Stimulated activated CD8-positive, alpha-beta memory T cell treated with anti-CD3 and anti-CD28 coated beads, Interleukin-15, amount 100 ng/mL, for 4 hours (primary cell): ENCODE measurements around the gene MIB2.

Experiments
- DNase-seq, 2 donors: peaks; one replicate each; pipeline ENCODE4 v3.0.0-alpha.2; 2020; ENCODE audit warnings: low read depth in 2 of 2

MIB2 gene

GRCh38 chr1:1598051-1598719 is 17.1 kb upstream of the MIB2 start:
- DNase-seq = no peak

- no peak for DNase-seq
Observed at GRCh38 chr1:1598720-1599029, 16.6 kb upstream of the MIB2 start.

DNA sequence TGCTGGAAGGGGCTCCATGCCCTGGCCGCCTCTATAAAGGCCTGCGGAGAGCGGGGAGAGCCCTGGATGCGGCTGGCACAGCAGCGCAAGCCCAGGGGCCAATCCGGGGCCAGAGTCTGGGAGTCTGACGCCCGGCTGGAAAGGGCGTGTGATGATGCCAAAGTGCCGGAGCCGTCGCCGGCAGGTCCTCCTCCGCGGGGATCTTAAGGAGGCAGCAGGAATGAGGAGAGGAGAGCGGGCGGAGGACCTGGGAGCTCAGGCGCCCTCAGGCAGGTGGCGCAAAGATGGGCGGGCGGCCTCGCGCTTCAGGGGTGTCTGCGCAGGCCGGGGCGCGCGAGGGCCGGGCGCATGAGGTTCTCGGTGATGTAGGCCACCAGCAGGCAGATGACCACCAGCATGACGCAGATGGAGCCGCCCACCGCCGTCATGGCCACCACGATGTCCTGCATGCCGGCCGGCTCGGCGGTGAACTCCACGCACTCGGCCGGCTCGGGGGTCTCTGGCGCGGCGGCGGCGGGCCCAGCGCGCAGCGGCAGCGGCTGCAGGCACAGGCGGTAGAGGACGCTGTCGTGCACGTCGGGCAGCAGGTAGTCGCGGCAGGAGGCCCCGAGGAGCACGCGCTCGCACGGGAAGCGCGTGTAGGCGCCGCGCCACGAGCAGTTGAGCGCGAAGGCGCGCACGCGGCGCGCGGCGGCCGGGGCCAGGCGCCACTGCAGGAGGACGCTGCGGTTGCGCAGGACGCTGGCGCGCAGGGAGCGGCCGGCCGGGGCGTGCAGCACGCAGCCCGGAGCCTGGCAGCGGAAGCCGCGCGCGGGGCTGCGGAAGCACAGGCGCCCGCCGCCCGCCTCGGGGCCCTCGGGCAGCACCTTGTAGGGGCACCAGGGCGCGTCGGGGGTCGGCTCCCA is 16.0 kb upstream of the MIB2 start:
- DNase-seq = no peak

- no peak for DNase-seq
Observed at GRCh38 chr1:1599935-1600860, 15.1 kb upstream of the MIB2 start, which contains the start of gene FNDC10. TSS of gene FNDC10 (minus strand) at chr1:1600135. CDS start at chr1:1600015, 120 bp downstream.

DNA sequence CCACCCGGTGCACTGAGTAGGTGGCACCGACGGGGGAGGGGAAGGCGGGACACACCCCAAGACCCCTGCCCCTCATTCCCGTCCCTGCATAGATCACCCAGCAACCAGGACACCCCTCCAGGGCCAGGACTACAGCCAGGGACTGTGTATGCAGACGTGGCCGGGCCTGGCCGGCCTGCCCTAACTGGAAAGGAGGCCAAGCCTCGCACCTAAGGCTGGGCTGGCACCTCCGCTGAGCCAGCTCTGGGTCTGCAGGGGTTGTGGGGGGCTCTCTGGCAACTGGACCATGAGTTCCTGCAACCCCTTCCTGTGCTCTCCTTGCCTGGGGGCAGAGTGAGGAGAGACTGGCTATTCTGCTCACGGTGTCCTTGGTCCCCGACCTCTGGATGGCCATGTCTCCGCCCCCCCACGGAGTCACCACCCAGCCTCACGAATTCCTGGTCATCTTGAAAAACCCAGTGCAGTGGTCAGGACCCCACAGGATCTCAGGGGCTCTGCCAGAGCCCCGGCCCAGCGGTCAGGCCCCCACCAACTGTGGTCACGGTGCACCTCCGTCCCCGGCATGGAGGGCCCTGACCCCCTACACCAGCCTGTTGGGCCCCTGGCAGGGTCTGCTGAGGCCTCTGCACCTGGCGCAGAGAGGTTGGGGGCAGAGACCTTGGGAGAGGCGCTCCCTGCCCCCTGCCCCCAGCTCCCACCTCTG is 14.3 kb upstream of the MIB2 start:
- DNase-seq = no peak

DNA sequence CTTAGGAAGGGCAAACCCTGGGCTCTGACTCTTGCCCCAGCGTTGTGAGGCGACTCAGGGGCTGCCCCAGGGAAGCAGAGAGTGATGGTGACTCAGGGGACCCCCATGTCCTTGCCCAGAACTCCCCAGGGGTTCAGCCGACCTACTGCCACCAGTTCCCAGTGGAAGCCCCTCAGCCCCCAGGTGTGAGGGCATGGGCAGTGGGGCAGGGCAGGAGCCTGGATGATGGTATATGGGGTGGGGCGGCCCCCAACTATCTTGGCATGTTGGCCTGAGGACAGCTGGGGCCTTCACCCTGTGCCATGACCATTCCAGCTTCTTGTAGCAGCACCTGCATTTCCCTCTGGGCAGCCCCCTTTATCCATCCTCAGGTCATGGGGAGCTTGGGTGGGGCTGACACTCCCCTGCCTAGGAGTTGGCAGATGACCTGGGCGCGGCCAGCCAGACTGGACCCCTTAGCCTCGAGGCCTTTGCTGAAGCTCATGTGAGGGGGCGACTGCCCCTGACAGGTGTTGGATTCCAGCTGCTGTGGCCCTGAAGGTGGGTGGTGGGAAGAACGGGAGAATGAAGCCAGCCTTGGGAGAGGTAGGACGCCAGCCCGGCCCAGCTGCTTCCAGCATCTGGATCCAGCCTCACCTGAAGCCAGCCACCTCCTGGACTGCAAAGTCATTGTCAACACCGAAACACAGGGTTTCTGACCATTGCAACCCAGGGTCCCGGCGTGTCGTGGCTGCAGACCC is 13.6 kb upstream of the MIB2 start:
- no peak for DNase-seq

DNA sequence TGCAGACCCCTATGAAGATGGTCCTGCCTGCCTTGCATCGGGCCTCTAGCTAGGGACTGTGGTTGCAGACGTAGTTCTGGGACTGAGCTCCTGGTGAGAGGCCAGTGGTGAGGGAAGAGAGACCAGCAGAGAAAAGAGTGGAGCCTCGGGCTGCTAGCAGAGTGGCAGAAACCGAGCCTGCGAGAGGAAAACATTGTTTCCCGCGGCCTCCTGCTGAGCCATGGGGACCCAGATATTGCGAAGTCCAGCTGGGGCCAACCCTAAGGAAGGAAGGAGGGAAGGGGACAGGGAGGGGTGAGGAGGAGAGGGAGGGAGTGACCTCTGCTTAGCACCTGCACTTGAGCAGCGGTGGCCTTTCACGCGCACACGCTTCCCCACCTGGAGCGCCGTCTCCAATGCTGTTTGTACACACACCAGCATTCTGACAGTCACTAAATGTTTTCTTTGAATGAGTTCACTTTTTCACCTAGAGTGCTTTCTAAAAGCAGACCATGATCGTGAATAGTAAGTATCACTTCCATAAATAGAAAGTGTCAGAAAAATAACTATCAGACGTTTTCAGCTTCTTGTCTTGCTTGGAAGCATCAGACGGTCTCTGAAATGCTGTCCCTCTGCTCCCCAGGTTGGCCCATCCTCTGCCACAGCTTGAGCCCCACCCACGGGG is 12.9 kb upstream of the MIB2 start:
- no peak for DNase-seq

- DNase-seq = no peak
Observed at GRCh38 chr1:1602968-1603506, 12.3 kb upstream of the MIB2 start.

DNA sequence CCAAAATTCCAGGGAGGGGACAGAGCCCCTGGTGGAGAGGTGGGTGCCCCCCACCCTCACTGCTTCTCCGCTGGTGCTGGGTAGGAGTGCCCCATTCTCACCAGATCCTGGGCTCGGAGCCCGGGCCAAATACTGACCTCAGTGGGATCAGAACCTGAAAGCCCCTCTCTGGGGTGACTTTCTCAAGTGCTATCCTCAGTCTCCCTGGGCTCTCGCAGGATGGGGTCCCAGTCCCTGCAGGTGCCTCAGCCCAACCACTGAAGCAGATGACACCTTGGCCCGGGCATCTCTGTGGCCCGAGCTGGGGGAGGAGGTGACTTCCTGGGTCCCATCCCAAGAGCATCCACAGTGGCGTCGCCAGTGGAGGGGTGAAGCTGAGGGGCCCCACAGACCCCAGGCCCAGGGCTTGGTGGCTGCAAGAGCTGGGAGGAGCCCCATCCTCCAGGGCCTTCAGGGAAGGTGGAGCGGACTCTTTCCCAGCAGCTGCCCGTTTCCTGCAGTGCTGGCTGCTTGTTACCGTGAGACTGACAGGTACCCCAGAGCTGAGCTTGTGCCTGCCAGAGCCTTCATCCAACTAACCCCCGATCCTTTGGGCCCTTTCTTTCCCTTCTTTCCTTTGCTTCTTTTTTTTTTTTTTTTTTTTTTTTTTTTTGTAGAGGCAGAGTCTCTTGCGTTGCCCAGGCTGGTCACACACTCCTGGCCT is 11.5 kb upstream of the MIB2 start:
- no peak for DNase-seq

DNA sequence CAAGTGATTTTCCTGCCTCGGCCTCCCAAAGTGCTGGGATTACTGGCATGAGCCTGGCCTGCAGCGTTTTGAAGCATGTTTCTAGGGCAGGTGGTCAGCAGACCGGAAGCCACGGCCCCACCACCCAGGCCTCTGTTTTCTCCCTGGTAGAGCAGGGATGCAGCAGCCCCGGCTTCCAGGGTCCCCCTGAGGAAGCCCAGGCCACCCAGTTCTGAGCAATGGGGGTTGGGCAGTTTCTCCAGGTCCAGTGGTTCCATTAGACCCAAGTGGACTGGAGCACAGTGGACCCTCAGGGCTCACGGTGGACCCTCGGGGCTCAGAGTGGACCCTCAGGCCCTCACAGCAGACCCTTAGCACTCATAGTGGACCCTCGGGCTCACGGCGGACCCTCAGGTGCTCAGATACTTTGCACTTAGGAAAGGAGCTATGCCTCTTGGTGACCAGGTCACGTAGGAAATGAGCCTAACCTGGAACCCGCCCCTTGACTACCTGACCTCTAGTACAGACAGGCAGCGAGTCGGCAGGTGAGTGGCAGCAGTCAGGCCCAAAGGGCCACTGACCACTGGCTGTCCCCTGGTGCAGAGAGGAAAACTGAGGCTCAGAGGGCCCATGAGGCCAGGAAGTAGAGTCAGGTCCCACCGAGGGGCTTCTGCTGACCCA is 10.8 kb upstream of the MIB2 start:
- no peak for DNase-seq

- DNase-seq = no peak
Observed at GRCh38 chr1:1605034-1605591, 10.2 kb upstream of the MIB2 start.

GRCh38 chr1:1605724-1606123 is 9.6 kb upstream of the MIB2 start:
- DNase-seq = no peak

DNA sequence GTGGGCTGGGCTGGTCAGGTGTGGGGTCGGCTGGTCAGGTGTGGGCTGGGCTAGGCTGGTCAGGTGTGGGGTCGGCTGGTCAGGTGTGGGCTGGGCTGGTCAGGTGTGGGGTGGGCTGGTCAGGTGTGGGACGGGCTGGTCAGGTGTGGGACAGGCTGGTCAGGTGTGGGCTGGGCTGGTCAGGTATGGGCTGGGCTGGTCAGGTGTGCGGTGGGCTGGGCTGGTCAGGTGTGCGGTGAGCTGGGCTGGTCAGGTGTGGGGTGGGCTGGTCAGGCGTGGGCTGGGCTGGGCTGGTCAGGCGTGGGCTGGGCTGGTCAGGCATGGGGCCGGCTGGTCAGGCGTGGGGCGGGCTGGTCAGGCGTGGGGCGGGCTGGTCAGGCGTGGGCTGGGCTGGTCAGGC is 9.1 kb upstream of the MIB2 start:
- DNase-seq = no peak

- no peak for DNase-seq
Observed at GRCh38 chr1:1609822-1610485, 5.3 kb upstream of the MIB2 start.

DNA sequence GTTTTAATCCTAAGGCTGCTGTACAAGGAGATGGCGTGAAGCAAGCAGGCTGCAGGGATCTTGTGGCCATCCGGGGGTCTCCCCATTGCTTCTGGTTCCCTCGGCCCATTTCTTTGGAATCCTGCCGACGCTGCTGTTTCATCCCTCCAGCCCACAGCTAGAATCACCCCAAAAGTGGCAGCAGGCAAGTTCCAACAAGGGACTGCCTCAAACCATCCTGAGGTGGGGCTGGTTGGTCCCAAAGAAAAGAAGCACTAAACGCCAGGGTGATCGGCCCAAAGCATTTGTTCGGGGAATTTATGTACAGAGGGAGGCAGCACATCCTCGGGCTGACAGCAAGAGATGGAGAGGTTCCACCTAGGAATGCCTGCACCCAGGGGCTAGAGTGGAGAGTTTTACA is 4.5 kb upstream of the MIB2 start:
- DNase-seq = no peak

DNA sequence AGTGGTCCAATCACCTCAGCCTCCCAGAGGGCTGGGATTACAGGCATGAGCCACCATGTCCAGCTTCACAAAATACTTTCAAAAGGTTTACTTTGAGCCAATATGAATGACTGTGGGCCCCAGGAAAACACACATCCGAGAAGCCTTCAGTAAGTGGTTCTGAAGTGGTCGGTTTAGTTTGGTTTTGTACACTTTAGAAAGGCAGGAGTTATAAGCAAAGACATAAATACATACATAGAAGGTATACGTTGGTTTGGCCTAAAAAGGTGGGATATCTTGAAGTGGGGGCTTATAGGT is 3.2 kb upstream of the MIB2 start:
- no peak for DNase-seq

- DNase-seq = no peak
Observed at GRCh38 chr1:1613509-1614082, 1.7 kb upstream of the MIB2 start.
